ENCODE measurements around the gene CCDC3. TPM values are rescaled to one million over a fixed set of nuclear protein-coding genes. Genes with fewer than 3 reads are reported as not detected.

CCDC3 gene
- total RNA-seq, 3 donors from 2014 or later (not counting 1 experiment from before 2014, with no cell fraction given): 0.21 to 0.23 (median 0.23) TPM

DNA sequence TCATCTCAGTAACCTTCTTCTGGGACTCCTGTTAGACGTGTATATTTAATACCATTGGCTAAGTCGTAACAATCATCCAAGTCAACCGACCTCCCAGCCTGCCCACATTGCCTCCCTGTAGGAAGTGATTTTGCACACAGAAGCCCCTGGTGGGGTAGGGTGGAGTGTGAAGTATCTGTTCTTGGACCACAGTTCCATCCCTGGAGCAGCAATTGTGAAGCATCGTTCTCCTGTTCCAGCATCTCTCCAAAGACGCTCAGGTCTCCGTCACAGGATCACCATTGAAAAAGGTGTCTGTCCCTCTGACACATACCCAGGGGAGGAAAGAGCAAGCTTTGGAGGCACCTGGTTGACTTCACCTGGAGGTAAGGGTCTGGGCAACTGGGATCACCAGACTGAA, 72.9 kb downstream of the CCDC3 start:
- H3K4me1 ChIP-seq (ENCODE audit: control insufficient read depth, insufficient read depth, low read length): no peaks in the 10 kb centered on the region
- 95% methylated on average over 6 of the region's 6 CpGs for WGBS (ENCODE audit: insufficient coverage)

DNA sequence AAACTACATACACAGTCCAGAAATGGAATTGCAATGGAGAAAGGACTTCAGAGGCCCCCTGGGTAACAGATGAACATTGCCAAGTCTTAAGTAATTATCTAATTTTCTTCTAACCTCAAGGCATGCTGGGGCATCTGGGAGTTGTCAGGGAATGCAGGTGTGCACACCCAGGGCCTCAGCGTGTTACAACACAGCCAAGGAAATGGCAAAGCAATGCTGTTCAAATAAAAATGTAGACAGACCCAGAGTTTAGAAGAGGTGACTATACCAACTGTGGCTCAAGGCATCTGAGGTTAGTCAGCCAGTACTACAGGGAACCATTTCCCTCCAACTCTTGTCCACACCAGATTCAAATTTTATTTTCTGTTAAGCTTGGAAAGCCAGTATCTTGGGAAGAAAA, 73.6 kb downstream of the CCDC3 start:
- H3K27me3 ChIP-seq (ENCODE audit: control insufficient read depth, insufficient read depth, low read length): no peaks in the 10 kb centered on the region
- H3K4me1 ChIP-seq (ENCODE audit: control insufficient read depth, insufficient read depth, low read length): no peaks in the 10 kb centered on the region
- Mint-ChIP-seq H3K4me1 (no peaks in the 10 kb centered on the region), H3K36me3 (no peaks in the 10 kb centered on the region), H3K27ac (no peak overlapping the region), H3K4me3 (no peak overlapping the region), H3K27me3 (ENCODE audit: low read depth in 2 of 2) (peaks cover 0 to 12% of the 10 kb centered on the region in 2 donors), H3K9me3 (no peaks in the 10 kb centered on the region)
- no peaks in the 10 kb centered on the region for H3K36me3 ChIP-seq (ENCODE audit: control insufficient read depth, insufficient read depth, low read length)
- no peak for DNase-seq
- H3K9me3 ChIP-seq (ENCODE audit: control insufficient read depth, insufficient read depth, low read length): no peaks in the 10 kb centered on the region
- H3K27ac ChIP-seq (ENCODE audit: low read length): no peak overlapping the region
- ATAC-seq: no peak
- WGBS (ENCODE audit: insufficient coverage): 83% methylated on average over 1 of the region's 1 CpG
- intact Hi-C loops (cut with micrococcal nuclease): no loop called here
- H3K4me3 ChIP-seq (ENCODE audit: low read length): no peak overlapping the region
- TF ChIP-seq, protein P1, sequence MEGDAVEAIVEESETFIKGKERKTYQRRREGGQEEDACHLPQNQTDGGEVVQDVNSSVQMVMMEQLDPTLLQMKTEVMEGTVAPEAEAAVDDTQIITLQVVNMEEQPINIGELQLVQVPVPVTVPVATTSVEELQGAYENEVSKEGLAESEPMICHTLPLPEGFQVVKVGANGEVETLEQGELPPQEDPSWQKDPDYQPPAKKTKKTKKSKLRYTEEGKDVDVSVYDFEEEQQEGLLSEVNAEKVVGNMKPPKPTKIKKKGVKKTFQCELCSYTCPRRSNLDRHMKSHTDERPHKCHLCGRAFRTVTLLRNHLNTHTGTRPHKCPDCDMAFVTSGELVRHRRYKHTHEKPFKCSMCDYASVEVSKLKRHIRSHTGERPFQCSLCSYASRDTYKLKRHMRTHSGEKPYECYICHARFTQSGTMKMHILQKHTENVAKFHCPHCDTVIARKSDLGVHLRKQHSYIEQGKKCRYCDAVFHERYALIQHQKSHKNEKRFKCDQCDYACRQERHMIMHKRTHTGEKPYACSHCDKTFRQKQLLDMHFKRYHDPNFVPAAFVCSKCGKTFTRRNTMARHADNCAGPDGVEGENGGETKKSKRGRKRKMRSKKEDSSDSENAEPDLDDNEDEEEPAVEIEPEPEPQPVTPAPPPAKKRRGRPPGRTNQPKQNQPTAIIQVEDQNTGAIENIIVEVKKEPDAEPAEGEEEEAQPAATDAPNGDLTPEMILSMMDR (IDR thresholded peaks at IDR 0.05): no peak

More for the DNA sequence above, 72.9 kb downstream of the CCDC3 start:
- H3K27ac Mint-ChIP-seq: no peak overlapping the region
- H3K36me3 Mint-ChIP-seq: no peaks in the 10 kb centered on the region
- no peaks in the 10 kb centered on the region for H3K9me3 ChIP-seq (ENCODE audit: control insufficient read depth, insufficient read depth, low read length)
- H3K4me1 Mint-ChIP-seq: no peaks in the 10 kb centered on the region
- no peaks in the 10 kb centered on the region for H3K9me3 Mint-ChIP-seq
- no peak overlapping the region for H3K27ac ChIP-seq (ENCODE audit: low read length)
- TF ChIP-seq, protein P1 (IDR thresholded peaks at IDR 0.05): no peak
- ATAC-seq: no peak
- H3K27me3 ChIP-seq (ENCODE audit: control insufficient read depth, insufficient read depth, low read length): no peaks in the 10 kb centered on the region
- no peak overlapping the region for H3K4me3 ChIP-seq (ENCODE audit: low read length)
- intact Hi-C loops (cut with micrococcal nuclease): no loop called here
- peaks cover 0 to 12% of the 10 kb centered on the region in 2 donors for H3K27me3 Mint-ChIP-seq (ENCODE audit: low read depth in 2 of 2)
- no peaks in the 10 kb centered on the region for H3K36me3 ChIP-seq (ENCODE audit: control insufficient read depth, insufficient read depth, low read length)
- no peak for DNase-seq
- H3K4me3 Mint-ChIP-seq: no peak overlapping the region

DNA sequence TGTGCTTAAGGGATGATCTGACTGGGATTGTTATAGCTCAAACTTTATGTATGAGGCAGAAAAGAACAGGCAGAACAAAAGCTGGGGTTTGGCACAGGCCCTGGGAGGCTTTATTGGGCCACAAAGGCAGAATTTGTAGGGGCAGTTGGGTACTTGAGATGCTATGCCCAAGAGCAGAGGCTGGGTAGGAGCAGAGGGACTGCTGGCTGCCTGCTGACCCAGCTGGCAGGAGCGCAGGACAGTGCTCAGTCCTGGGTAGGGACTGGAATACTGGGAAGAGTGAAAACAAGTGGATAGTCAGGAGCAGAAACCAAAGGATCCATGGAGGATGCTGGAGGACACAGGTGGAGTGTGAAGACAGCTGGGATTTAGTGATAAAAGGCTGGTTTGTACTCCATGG, 75.7 kb downstream of the CCDC3 start:
- Histone ChIP-seq H3K4me3 (ENCODE audit: low read length) (no peak overlapping the region), H3K36me3 (ENCODE audit: control insufficient read depth, insufficient read depth, low read length) (no peaks in the 10 kb centered on the region), H3K4me1 (ENCODE audit: control insufficient read depth, insufficient read depth, low read length) (no peaks in the 10 kb centered on the region), H3K27me3 (ENCODE audit: control insufficient read depth, insufficient read depth, low read length) (no peaks in the 10 kb centered on the region), H3K27ac (ENCODE audit: low read length) (no peak overlapping the region), H3K9me3 (ENCODE audit: control insufficient read depth, insufficient read depth, low read length) (no peaks in the 10 kb centered on the region)
- no peak overlapping the region for H3K27ac Mint-ChIP-seq
- H3K27me3 Mint-ChIP-seq (ENCODE audit: low read depth in 2 of 2): peaks cover 0 to 21% of the 10 kb centered on the region in 2 donors
- ATAC-seq: no peak
- WGBS (ENCODE audit: insufficient coverage): 90% methylated on average over 1 of the region's 1 CpG
- TF ChIP-seq, protein P1 (IDR thresholded peaks at IDR 0.05): no peak
- intact Hi-C loops (cut with micrococcal nuclease): no loop called here
- no peaks in the 10 kb centered on the region for H3K9me3 Mint-ChIP-seq
- no peak for DNase-seq
- H3K36me3 Mint-ChIP-seq: no peaks in the 10 kb centered on the region
- H3K4me1 Mint-ChIP-seq: no peaks in the 10 kb centered on the region
- no peak overlapping the region for H3K4me3 Mint-ChIP-seq

DNA sequence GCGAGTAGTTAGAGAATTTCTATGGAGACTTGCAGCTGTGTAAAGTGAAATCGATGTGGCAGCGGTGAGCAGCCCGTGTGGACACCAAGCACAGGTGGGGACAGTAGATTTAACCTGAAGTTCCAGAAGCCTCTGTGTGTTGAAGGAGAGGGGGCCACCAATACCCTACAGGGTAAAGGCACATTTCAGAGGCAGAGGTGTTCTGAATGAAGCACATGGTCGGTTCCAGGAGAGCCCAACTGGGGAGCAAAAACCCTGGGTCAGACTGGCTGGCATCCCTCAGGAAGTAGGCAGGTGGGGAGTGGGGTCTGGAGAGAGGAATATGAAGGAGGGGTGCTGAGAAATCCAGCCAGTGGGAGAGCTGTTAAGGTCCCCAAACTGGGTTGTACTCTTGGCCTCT, 76.6 kb downstream of the CCDC3 start:
- Histone ChIP-seq H3K27me3 (ENCODE audit: control insufficient read depth, insufficient read depth, low read length) (no peaks in the 10 kb centered on the region), H3K36me3 (ENCODE audit: control insufficient read depth, insufficient read depth, low read length) (no peaks in the 10 kb centered on the region), H3K9me3 (ENCODE audit: control insufficient read depth, insufficient read depth, low read length) (no peaks in the 10 kb centered on the region), H3K27ac (ENCODE audit: low read length) (no peak overlapping the region), H3K4me1 (ENCODE audit: control insufficient read depth, insufficient read depth, low read length) (no peaks in the 10 kb centered on the region), H3K4me3 (ENCODE audit: low read length) (no peak overlapping the region)
- H3K9me3 Mint-ChIP-seq: no peaks in the 10 kb centered on the region
- TF ChIP-seq, protein P1 (IDR thresholded peaks at IDR 0.05): no peak
- no peak overlapping the region for H3K4me3 Mint-ChIP-seq
- H3K27me3 Mint-ChIP-seq (ENCODE audit: low read depth in 2 of 2): peaks cover 0 to 21% of the 10 kb centered on the region in 2 donors
- intact Hi-C loops (cut with micrococcal nuclease): no loop called here
- H3K36me3 Mint-ChIP-seq: no peaks in the 10 kb centered on the region
- DNase-seq (no peak), ATAC-seq (no peak)
- no peak overlapping the region for H3K27ac Mint-ChIP-seq
- no peaks in the 10 kb centered on the region for H3K4me1 Mint-ChIP-seq
- 91% methylated on average over 5 of the region's 5 CpGs for WGBS (ENCODE audit: insufficient coverage)
